Measurements from ENCODE around the gene PHACTR3.

- TF ChIP-seq CTCF (IDR thresholded peaks at IDR 0.05), result no peak
- no peak for TF ChIP-seq EZH2 (IDR thresholded peaks at IDR 0.05)
- TF ChIP-seq EZH2phosphoT487 (IDR thresholded peaks at IDR 0.05), result no peak
Measured at GRCh38 chr20:59738851-59739250, 134.5 kb downstream of the PHACTR3 start.

Data from neural progenitor cell (in vitro differentiated cells).